Lung (tissue), 16 donors: ENCODE measurements around the gene GRHL1. TPM values are rescaled to one million over a fixed set of nuclear protein-coding genes. Genes with fewer than 3 reads are reported as not detected.

Source experiments
- ATAC-seq: fragments of 200-7000 bp; cut with Tn5 transposase; one replicate; pipeline ENCODE4 v1.9.1; 2020; ENCODE audit warnings: moderate number of reproducible peaks; ENCODE audit not compliant: insufficient read depth, low FRiP score
- DNase-seq, 3 donors: peaks; one replicate each; pipeline ENCODE4 v3.0.0-alpha.2; 2013 to 2017
- H3K27ac ChIP-seq, 2 donors: one replicate each; pipeline ENCODE4 v1.5.1; 2013; ENCODE audit warnings: mild to moderate bottlenecking in 2 of 2, moderate library complexity in 2 of 2, control low read depth in 1 of 2, inconsistent platforms in 1 of 2, low read depth in 1 of 2, low read length in 1 of 2
- H3K27me3 ChIP-seq, 3 donors: one replicate each; pipeline ENCODE4 v1.5.1; 2013; ENCODE audit warnings: low read length in 2 of 3; ENCODE audit not compliant: control insufficient read depth in 3 of 3, insufficient read depth in 3 of 3
- H3K36me3 ChIP-seq, 4 donors: one replicate each; pipeline ENCODE4 v1.5.1; 2013; ENCODE audit warnings: low read length in 4 of 4, mild to moderate bottlenecking in 1 of 4, moderate library complexity in 1 of 4; ENCODE audit not compliant: control insufficient read depth in 4 of 4, insufficient read depth in 4 of 4
- H3K4me1 ChIP-seq, 5 donors: one replicate each; pipeline ENCODE4 v1.5.1; 2013; ENCODE audit warnings: low read length in 5 of 5, mild to moderate bottlenecking in 2 of 5, moderate library complexity in 1 of 5; ENCODE audit not compliant: control insufficient read depth in 5 of 5, insufficient read depth in 5 of 5
- H3K4me3 ChIP-seq: one replicate; pipeline ENCODE4 v1.5.1; 2013; ENCODE audit warnings: mild to moderate bottlenecking, control low read depth, moderate library complexity
- H3K9ac ChIP-seq, 2 donors: one replicate each; pipeline ENCODE4 v1.5.1; 2013; ENCODE audit warnings: low read length in 2 of 2, control low read depth in 1 of 2; ENCODE audit not compliant: insufficient read depth in 1 of 2
- H3K9me3 ChIP-seq, 4 donors: one replicate each; pipeline ENCODE4 v1.5.1; 2013; ENCODE audit warnings: low read length in 3 of 4, mild to moderate bottlenecking in 1 of 4, moderate library complexity in 1 of 4; ENCODE audit not compliant: control insufficient read depth in 4 of 4, insufficient read depth in 3 of 4
- CTCF ChIP-seq: IDR thresholded peaks from 2 replicates; pipeline ENCODE4 v1.5.1; 2012; ENCODE audit warnings: mild to moderate bottlenecking; ENCODE audit errors: control extremely low read depth, extremely low read depth
- WGBS, 2 donors: extraction: QIAGEN DNeasy Blood & Tissue Kit; methylation state at CpG; one replicate each; pipeline ENCODE4 v1.1.7; 2013; 5-methylcytosine and 5-hydroxymethylcytosine counted together
- long read RNA-seq, 5 donors: transcript quantifications; one replicate each; lab custom pipeline, GENCODE V29; 2026
- polyA plus RNA-seq, 2 donors: library from polyadenylated mRNA; stranded (reverse); fragments of 200-250 nt; gene quantifications; one replicate each; pipeline ENCODE4 v1.2.1, GENCODE V29; 2013
- total RNA-seq, 2 donors: library from RNA; depleted of rRNA in 1 of 2; stranded (reverse); fragments of >200 nt in 1 of 2; gene quantifications; one replicate each; pipeline ENCODE4 v1.2.1, GENCODE V29; 2014 to 2021
- donor health status: control.
- donor health status: control.
- donor health status: Bipolar disorder and iron deficiency.
- donor health status: healthy.
- donor health status: DM: yes; HTN: yes; CAD: no.

GRHL1 gene, protein sequence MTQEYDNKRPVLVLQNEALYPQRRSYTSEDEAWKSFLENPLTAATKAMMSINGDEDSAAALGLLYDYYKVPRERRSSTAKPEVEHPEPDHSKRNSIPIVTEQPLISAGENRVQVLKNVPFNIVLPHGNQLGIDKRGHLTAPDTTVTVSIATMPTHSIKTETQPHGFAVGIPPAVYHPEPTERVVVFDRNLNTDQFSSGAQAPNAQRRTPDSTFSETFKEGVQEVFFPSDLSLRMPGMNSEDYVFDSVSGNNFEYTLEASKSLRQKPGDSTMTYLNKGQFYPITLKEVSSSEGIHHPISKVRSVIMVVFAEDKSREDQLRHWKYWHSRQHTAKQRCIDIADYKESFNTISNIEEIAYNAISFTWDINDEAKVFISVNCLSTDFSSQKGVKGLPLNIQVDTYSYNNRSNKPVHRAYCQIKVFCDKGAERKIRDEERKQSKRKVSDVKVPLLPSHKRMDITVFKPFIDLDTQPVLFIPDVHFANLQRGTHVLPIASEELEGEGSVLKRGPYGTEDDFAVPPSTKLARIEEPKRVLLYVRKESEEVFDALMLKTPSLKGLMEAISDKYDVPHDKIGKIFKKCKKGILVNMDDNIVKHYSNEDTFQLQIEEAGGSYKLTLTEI
- total RNA-seq = 10 to 100 TPM in 1 of 2 donors, 1 to 10 TPM in 1; 5.4 to 13.6 TPM
- polyA plus RNA-seq = 1 to 10 TPM; 1.8 to 5.9 TPM
- long read RNA-seq, donor 1, partial matches to known transcripts = 0 of 1 reads
- long read RNA-seq, donor 1, other reads (novel, unspliced or antisense) = 0 of 1 reads
- long read RNA-seq, donor 2 = 0 reads
- long read RNA-seq, donor 3 = 0 reads
- long read RNA-seq, donor 4 = 0 reads
- long read RNA-seq, donor 5 = 0 reads

DNA sequence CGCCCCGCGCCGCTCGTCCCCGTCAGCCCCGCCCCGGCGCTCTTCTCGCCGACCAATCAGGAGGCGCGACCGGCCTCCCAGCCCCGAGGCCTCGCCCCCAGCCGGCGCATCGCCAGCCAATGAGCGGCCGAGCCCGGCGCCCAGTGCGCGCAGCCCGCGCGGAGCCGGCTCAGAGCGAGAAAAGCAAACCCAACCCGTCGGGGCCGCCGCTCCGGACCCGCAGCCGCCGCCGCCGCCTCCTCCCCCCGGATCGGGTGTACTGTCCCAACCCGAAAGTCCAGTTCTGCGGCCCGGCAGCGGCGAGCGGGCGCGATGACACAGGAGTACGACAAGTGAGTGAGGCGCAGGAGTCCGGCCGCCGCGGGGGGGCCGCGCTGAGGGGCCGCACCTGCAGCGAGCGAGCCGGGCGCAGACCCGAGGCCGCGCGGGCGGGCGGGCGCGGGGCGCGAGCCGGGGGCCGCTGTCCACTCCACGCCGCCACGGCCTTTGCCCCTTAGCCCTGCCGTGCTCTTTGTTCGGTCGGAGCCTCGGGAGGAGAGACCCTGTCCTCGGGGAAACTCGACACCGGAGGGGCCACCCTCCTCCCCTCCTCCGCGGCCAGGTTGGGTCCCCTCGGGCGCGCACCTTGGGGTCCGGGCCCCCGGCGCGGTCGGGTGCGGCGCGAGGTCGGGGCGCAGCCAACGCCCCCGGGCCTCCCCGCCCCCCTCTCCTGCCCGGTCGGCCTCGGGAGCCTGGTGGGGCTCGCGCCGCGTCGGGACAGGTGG is at the start of gene GRHL1:
TSS of gene GRHL1 (plus strand) at position 172 of the 764 bp plus-strand sequence. CDS start at position 313, 141 bp downstream.
- 1% methylated on average over 67 to 111 of the region's 111 CpGs for WGBS, 2 donors
- Histone ChIP-seq H3K4me3 (peak within 1 kb of the TSS; percentile 79), H3K27me3 (peaks cover 0 to 43% (median 21%) of the 10 kb centered on the region in 3 donors), H3K36me3 (no peaks in the 10 kb centered on the region), H3K9me3 (no peaks in the 10 kb centered on the region), H3K4me1 (peaks cover 0 to 20% (median 5%) of the 10 kb centered on the region in 5 donors), H3K27ac (peak within 1 kb of the TSS; percentile 61 to 67), H3K9ac (no peak within 1 kb of the TSS)
- ATAC-seq = peak; percentile 100
- no peak for TF ChIP-seq CTCF
- peak; percentile 94 to 96 (median 94) for DNase-seq

DNA sequence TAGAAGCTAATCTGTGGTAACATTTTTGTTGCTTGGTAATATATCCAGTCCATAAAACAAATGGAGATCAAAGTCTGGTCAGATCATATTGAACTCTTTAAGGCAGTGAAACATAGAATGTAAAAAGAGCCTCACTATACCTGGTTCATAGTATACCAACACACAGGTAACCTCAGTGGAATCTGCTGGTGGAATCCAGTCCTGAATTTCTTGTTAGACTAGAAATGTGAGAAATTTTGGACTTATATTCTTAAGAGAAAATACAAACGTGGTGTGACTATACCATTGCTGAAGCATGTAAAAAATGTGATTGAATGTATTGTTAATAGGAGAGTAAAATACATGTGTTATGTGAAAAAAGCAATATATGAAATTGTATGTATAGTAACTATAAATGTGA is 46.1 kb upstream of the GRHL1 start:
- ATAC-seq = no peak
- WGBS, 2 donors = 71 to 87% methylated on average over 1 of the region's 1 CpG
- no peak for TF ChIP-seq CTCF
- Histone ChIP-seq H3K27ac (no peak overlapping the region), H3K4me3 (no peak overlapping the region), H3K4me1 (no peaks in the 10 kb centered on the region), H3K9ac (no peak overlapping the region), H3K9me3 (no peaks in the 10 kb centered on the region), H3K27me3 (no peaks in the 10 kb centered on the region), H3K36me3 (peaks cover 0 to 4% (median 0%) of the 10 kb centered on the region in 4 donors)
- peak in 2 of 3 donors; percentile 35 to 45 for DNase-seq

DNA sequence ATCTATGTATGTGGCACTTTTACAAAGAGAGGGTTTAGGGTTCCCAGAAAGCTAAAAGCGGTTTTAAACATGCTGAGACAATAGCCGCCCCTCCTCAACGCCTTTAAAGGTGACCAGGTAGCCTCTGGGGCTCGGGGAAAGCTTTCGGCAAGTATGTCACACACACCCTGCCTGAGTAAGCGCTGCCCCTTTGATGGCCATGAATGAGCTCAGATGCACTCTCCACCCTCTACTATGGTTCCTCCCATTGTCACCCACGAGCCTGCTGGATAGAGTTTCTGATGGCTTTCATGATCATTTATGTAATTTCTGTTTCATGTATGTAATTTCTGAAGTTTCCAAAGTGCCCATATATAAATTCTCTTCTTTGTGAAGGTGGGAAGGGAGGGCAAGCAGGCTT is 44.1 kb upstream of the GRHL1 start:
- no peaks in the 10 kb centered on the region for H3K4me1 ChIP-seq
- H3K4me3 ChIP-seq = no peak overlapping the region
- H3K27me3 ChIP-seq = no peaks in the 10 kb centered on the region
- H3K36me3 ChIP-seq = peaks cover 0 to 8% (median 1%) of the 10 kb centered on the region in 4 donors
- H3K27ac ChIP-seq = no peak overlapping the region
- 95 to 98% methylated on average over 7 of the region's 7 CpGs for WGBS, 2 donors
- H3K9me3 ChIP-seq = no peaks in the 10 kb centered on the region
- TF ChIP-seq CTCF = no peak
- H3K9ac ChIP-seq = no peak overlapping the region
- ATAC-seq (no peak), DNase-seq (no peak)
